H1 (cell line): Measurements from ENCODE around the gene RABEP2.

ENCODE experiments used
- BACH1 ChIP-seq: IDR thresholded peaks from 2 replicates; pipeline ENCODE4 v1.6.1; 2012; ENCODE audit warnings: low read length, improper control_type of control experiment
- CHD2 ChIP-seq: IDR thresholded peaks from 2 replicates; pipeline ENCODE4 v1.6.1; 2012; ENCODE audit warnings: low read length, improper control_type of control experiment
- CREB1 ChIP-seq: IDR thresholded peaks from 2 replicates; pipeline ENCODE4 v1.6.1; 2012; ENCODE audit warnings: inconsistent platforms
- EZH2 ChIP-seq: fragments of 200-600 bp; sonication (generic); IDR thresholded peaks from 2 replicates; pipeline ENCODE4 v1.7.1; 2012; ENCODE audit warnings: low read depth, mild to moderate bottlenecking, moderate library complexity, low read length, inconsistent platforms; ENCODE audit not compliant: severe bottlenecking
- JUND ChIP-seq: IDR thresholded peaks from 2 replicates; pipeline ENCODE4 v1.6.1; 2011; ENCODE audit warnings: mild to moderate bottlenecking, improper control_type of control experiment, low read length
- NANOG ChIP-seq: IDR thresholded peaks from 2 replicates; pipeline ENCODE4 v1.6.1; 2011; ENCODE audit warnings: low read length, low read depth, mild to moderate bottlenecking, inconsistent platforms; ENCODE audit not compliant: insufficient read depth, poor library complexity, severe bottlenecking
- PHF8 ChIP-seq: fragments of 200-600 bp; sonication (generic); conservative IDR thresholded peaks from 2 replicates; pipeline ENCODE4 v1.7.1; 2012; ENCODE audit warnings: low read depth, mild to moderate bottlenecking, inconsistent platforms, low read length, moderate library complexity
- POLR2AphosphoS5 ChIP-seq: IDR thresholded peaks from 2 replicates; pipeline ENCODE4 v1.6.1; 2011; ENCODE audit warnings: low read depth, low read length
- RAD21 ChIP-seq, 2 experiments: IDR thresholded peaks in 1 of 2; conservative IDR thresholded peaks in 1 of 2; 2 replicates each; pipeline ENCODE4 v1.6.1; 2011; ENCODE audit warnings: low read depth in 2 of 2, low read length in 2 of 2, improper control_type of control experiment in 1 of 2, inconsistent platforms in 1 of 2, mild to moderate bottlenecking in 1 of 2, moderate library complexity in 1 of 2
- SP2 ChIP-seq: IDR thresholded peaks from 2 replicates; pipeline ENCODE4 v1.6.1; 2012; ENCODE audit warnings: mild to moderate bottlenecking, low read length, inconsistent platforms
- YY1 ChIP-seq: IDR thresholded peaks from 2 replicates; pipeline ENCODE4 v1.6.1; 2011; ENCODE audit warnings: low read depth, mild to moderate bottlenecking, low read length
- TF ChIP-seq, protein P1 (sequence below), 3 experiments: IDR thresholded peaks; 1 replicate in 2 of 3; 2 replicates in 1 of 3; pipeline versions ENCODE4 v1.5.1 to v1.6.1; 2011; ENCODE audit warnings: low read length in 3 of 3, mild to moderate bottlenecking in 3 of 3, inconsistent platforms in 2 of 3, low read depth in 1 of 3, moderate library complexity in 1 of 3; ENCODE audit not compliant: insufficient read depth in 1 of 3; ENCODE audit errors: control extremely low read depth in 1 of 3

DNA sequence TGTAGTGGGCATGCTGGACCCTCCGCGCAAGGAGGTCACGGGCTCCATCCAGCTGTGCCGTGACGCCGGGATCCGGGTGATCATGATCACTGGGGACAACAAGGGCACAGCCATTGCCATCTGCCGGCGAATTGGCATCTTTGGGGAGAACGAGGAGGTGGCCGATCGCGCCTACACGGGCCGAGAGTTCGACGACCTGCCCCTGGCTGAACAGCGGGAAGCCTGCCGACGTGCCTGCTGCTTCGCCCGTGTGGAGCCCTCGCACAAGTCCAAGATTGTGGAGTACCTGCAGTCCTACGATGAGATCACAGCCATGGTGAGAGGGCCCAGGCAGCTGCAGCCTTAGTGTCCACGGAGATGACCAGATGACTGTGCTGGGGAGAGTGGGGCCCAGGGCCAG, 24.4 kb downstream of the RABEP2 start:
- no peak for TF ChIP-seq JUND
- TF ChIP-seq, protein P1, sequence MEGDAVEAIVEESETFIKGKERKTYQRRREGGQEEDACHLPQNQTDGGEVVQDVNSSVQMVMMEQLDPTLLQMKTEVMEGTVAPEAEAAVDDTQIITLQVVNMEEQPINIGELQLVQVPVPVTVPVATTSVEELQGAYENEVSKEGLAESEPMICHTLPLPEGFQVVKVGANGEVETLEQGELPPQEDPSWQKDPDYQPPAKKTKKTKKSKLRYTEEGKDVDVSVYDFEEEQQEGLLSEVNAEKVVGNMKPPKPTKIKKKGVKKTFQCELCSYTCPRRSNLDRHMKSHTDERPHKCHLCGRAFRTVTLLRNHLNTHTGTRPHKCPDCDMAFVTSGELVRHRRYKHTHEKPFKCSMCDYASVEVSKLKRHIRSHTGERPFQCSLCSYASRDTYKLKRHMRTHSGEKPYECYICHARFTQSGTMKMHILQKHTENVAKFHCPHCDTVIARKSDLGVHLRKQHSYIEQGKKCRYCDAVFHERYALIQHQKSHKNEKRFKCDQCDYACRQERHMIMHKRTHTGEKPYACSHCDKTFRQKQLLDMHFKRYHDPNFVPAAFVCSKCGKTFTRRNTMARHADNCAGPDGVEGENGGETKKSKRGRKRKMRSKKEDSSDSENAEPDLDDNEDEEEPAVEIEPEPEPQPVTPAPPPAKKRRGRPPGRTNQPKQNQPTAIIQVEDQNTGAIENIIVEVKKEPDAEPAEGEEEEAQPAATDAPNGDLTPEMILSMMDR (IDR thresholded peaks at IDR 0.05; ENCODE audit: control extremely low read depth in 1 of 3, insufficient read depth in 1 of 3, low read depth in 1 of 3, low read length in 3 of 3), result no peak
- no peak for TF ChIP-seq POLR2AphosphoS5
- TF ChIP-seq BACH1, result no peak
- TF ChIP-seq PHF8, result no peak
- no peak for TF ChIP-seq SP2
- no peak for TF ChIP-seq CREB1
- no peak for TF ChIP-seq CHD2
- no peak for TF ChIP-seq EZH2
- TF ChIP-seq RAD21 (IDR thresholded peaks at IDR 0.05 in 1 of 2, conservative IDR thresholded peaks at IDR 0.05 in 1 of 2; ENCODE audit: low read depth in 2 of 2, low read length in 2 of 2), result no peak
- TF ChIP-seq YY1, result no peak
- no peak for TF ChIP-seq NANOG
